Calu3 (cell line): Measurements from ENCODE around the gene TMEM260. TPM values are rescaled to one million over a fixed set of nuclear protein-coding genes. Genes with fewer than 3 reads are reported as not detected.

Experiments
- BruUV-seq: library from RNA; stranded (reverse); fragments of 400-500 nt; replicated peaks from 2 replicates; lab custom pipeline; 2021; lab: Mats Ljungman, UMichigan
- CTCF ChIA-PET: fragments of 300-600 bp; sonication (Branson Sonifier 250); formaldehyde crosslinking; loops from one replicate; lab custom pipeline; 2022; ENCODE audit warnings: antibody characterized with exemption; lab: Charles Lee
- DNase-seq: peaks from one replicate; pipeline ENCODE4 v3.0.0; 2022
- H3K27ac Mint-ChIP-seq: one replicate; pipeline ENCODE4 v1.8.0; 2022; ENCODE audit warnings: mixed read lengths; ENCODE audit not compliant: unreplicated experiment
- H3K27me3 Mint-ChIP-seq: one replicate; pipeline ENCODE4 v1.8.0; 2022; ENCODE audit warnings: mixed read lengths; ENCODE audit not compliant: unreplicated experiment
- H3K36me3 Mint-ChIP-seq: one replicate; pipeline ENCODE4 v1.8.0; 2022; ENCODE audit warnings: mild to moderate bottlenecking, moderate library complexity, mixed read lengths; ENCODE audit not compliant: insufficient read depth, unreplicated experiment
- H3K4me1 Mint-ChIP-seq: one replicate; pipeline ENCODE4 v1.8.0; 2022; ENCODE audit warnings: mild to moderate bottlenecking, low read depth, mixed read lengths; ENCODE audit not compliant: unreplicated experiment
- H3K4me3 Mint-ChIP-seq: one replicate; pipeline ENCODE4 v1.8.0; 2022; ENCODE audit warnings: mild to moderate bottlenecking, low read depth, moderate library complexity, mixed read lengths; ENCODE audit not compliant: unreplicated experiment
- H3K9me3 Mint-ChIP-seq: one replicate; pipeline ENCODE4 v1.8.0; 2022; ENCODE audit warnings: low read depth, mixed read lengths; ENCODE audit not compliant: unreplicated experiment
- intact Hi-C: fragments of 100-400 bp; cut with micrococcal nuclease; formaldehyde crosslinking; loops from one replicate; pipeline ENCODE4 v1.10.0; 2022; ENCODE audit not compliant: unreplicated experiment
- total RNA-seq: library from RNA; stranded (reverse); gene quantifications from 2 replicates; pipeline ENCODE4 v1.2.3, GENCODE V29; 2022
- TF ChIP-seq, protein P1 (sequence below): fragments of 200-600 bp; IDR thresholded peaks from one replicate; pipeline ENCODE4 v1.8.0; 2022; ENCODE audit warnings: antibody characterized with exemption; ENCODE audit not compliant: unreplicated experiment

Gene TMEM260
- total RNA-seq, 1 experiment from 2014 or later = 18.3 TPM

DNA sequence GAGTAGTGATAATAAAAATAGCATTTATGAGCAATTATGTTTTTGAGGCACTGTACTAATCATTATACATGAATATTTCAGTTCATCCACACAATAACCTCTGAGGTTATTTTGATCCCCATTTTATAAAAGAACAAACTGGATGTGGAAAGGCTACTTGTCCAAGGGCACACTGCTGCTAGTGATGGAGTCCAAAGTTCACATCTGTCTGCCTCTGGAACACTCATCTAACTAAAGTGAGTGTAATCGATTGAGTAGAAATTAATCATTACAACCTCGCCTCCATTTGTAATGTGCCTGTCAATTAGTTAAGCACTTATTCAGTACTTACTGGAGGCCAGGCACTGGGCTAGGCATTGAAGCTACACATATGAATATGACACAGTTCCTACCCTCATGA lies 55.4 kb downstream of the TMEM260 start:
- CTCF ChIA-PET = interaction anchor here (0.7 kb wide), 1 partner anchor 116 kb away, joined by 3 read pairs; no protein-coding TSS in a partner anchor
- intact Hi-C loops = no loop called here

DNA sequence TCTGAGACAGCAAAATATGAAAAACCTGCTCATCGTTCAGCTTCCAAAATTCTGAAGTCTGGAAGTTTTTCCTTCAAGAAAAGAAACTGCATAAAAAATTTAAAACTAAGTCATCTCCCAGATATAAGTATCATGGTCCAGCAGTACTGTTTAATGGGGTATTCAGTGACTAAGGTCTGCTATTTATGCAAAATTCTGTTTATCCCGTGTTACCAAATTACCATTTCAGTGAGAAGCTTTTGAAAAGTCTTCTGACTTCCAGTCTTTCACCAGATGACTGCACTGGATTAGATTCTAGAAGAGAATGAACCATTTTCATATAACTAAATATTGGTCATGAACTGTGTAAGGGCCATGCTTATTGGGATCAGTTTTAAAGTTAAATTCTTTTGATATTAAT lies 67.9 kb downstream of the TMEM260 start:
- no peak for DNase-seq
- CTCF ChIA-PET = no interaction called here

More for the DNA sequence above, 55.4 kb downstream of the TMEM260 start:
- TF ChIP-seq, protein P1, sequence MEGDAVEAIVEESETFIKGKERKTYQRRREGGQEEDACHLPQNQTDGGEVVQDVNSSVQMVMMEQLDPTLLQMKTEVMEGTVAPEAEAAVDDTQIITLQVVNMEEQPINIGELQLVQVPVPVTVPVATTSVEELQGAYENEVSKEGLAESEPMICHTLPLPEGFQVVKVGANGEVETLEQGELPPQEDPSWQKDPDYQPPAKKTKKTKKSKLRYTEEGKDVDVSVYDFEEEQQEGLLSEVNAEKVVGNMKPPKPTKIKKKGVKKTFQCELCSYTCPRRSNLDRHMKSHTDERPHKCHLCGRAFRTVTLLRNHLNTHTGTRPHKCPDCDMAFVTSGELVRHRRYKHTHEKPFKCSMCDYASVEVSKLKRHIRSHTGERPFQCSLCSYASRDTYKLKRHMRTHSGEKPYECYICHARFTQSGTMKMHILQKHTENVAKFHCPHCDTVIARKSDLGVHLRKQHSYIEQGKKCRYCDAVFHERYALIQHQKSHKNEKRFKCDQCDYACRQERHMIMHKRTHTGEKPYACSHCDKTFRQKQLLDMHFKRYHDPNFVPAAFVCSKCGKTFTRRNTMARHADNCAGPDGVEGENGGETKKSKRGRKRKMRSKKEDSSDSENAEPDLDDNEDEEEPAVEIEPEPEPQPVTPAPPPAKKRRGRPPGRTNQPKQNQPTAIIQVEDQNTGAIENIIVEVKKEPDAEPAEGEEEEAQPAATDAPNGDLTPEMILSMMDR = no peak
- Mint-ChIP-seq H3K4me1 (no peaks in the 10 kb centered on the region), H3K27ac (no peak overlapping the region), H3K9me3 (peaks cover 12% of the 10 kb centered on the region), H3K4me3 (no peak overlapping the region), H3K27me3 (no peaks in the 10 kb centered on the region), H3K36me3 (no peaks in the 10 kb centered on the region)
- no peak for DNase-seq
- BruUV-seq = no TSS peak

DNA sequence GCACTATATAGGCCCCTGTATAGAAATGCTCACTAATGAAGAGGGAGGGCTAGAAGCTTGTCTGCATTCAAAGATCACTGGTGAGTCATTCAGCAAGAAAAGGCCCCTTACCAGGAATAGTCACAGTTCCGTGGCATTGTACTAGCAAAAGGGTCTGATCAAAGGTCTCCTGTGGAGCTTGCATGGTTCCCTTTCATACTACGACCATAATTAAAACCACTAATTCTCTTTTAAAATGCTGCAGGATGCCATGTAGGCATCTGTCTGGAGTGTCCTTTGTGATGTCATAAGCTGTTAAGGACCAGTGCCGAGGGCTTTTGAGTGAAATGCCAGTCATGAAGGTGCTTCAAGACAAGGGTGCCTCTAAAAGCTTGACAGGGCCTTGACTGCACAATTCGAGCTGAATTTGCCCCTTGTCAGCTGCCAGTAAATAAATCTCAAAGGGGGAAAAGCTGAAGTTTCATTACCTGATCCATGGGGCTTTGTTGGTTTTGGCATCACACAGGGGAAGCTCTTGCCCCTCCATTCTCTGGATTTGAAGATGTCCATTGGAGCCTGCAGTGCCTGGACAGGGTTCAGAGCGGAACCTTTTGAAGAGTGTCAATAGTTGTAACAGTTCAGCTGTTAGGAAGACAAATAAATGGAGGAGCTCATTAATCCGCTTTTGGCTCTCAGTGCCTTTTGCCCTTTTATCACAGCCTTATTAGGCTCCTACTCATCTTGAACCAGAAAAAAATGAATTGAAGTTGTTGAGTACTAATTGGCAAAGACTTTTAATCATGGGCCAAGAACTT lies 69.1 kb downstream of the TMEM260 start:
- Mint-ChIP-seq H3K27me3 (no peaks in the 10 kb centered on the region), H3K27ac (no peak overlapping the region), H3K4me3 (no peak overlapping the region), H3K9me3 (no peaks in the 10 kb centered on the region), H3K4me1 (no peaks in the 10 kb centered on the region), H3K36me3 (no peaks in the 10 kb centered on the region)
- TF ChIP-seq, protein P1 = no peak
- intact Hi-C loops = no loop called here
- CTCF ChIA-PET = no interaction called here
- DNase-seq = no peak
- BruUV-seq = no TSS peak

More for the DNA sequence above, 67.9 kb downstream of the TMEM260 start:
- no peaks in the 10 kb centered on the region for H3K27me3 Mint-ChIP-seq
- H3K9me3 Mint-ChIP-seq = no peaks in the 10 kb centered on the region
- TF ChIP-seq, protein P1 = no peak
- intact Hi-C loops = no loop called here
- H3K4me3 Mint-ChIP-seq = no peak overlapping the region
- no peak overlapping the region for H3K27ac Mint-ChIP-seq
- H3K36me3 Mint-ChIP-seq = no peaks in the 10 kb centered on the region
- H3K4me1 Mint-ChIP-seq = no peaks in the 10 kb centered on the region
- no TSS peak for BruUV-seq

DNA sequence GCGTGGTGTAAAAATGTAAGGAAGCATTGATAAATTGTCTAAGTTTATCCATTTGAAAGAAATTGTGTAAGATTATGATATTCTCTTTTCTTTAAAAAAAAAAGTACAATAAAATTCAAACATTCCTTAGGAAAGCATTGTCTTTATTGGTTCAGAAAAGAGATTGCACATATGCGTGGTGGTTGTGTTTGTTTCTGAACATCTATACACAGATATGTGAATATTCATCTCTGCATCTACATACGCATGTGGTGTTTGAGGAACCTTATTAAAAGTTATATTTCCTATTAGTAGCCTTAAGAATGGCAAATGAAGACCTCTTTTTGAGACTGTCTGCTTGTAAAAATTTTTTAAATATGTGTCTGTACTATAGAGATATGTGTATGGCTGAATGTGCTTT lies 69.8 kb downstream of the TMEM260 start:
- Mint-ChIP-seq H3K27me3 (no peaks in the 10 kb centered on the region), H3K27ac (no peak overlapping the region), H3K4me1 (no peaks in the 10 kb centered on the region), H3K4me3 (no peak overlapping the region), H3K36me3 (no peaks in the 10 kb centered on the region), H3K9me3 (no peaks in the 10 kb centered on the region)
- no TSS peak for BruUV-seq
- DNase-seq = no peak
- intact Hi-C loops = no loop called here
- CTCF ChIA-PET = no interaction called here
- TF ChIP-seq, protein P1 = no peak
